Stimulated activated CD8-positive, alpha-beta memory T cell treated with anti-CD3 and anti-CD28 coated beads, Interleukin-7, amount 100 ng/mL, for 1 hour (primary cell): ENCODE measurements around the gene C6orf89.

ENCODE experiments used
- DNase-seq, 2 donors: peaks; one replicate each; pipeline ENCODE4 v3.0.0-alpha.2; 2020; ENCODE audit warnings: low read depth in 2 of 2

The C6orf89 gene

GRCh38 chr6:36852481-36853147 is 33.1 kb upstream of the C6orf89 start:
- DNase-seq: no peak

- no peak for DNase-seq
Measured at GRCh38 chr6:36853325-36853724, 32.4 kb upstream of the C6orf89 start.

- DNase-seq: no peak
Measured at GRCh38 chr6:36855750-36856149, 30.0 kb upstream of the C6orf89 start.

- DNase-seq: no peak
Measured at GRCh38 chr6:36856277-36856676, 29.5 kb upstream of the C6orf89 start.

- no peak for DNase-seq
Measured at GRCh38 chr6:36857325-36857724, 28.4 kb upstream of the C6orf89 start.

- DNase-seq: no peak
Measured at GRCh38 chr6:36858407-36858981, 27.3 kb upstream of the C6orf89 start.

GRCh38 chr6:36860126-36860525 is 25.6 kb upstream of the C6orf89 start:
- DNase-seq: no peak

- no peak for DNase-seq
Measured at GRCh38 chr6:36862164-36862847, 23.4 kb upstream of the C6orf89 start.

GRCh38 chr6:36862848-36863382 is 22.8 kb upstream of the C6orf89 start:
- DNase-seq: no peak

GRCh38 chr6:36863670-36864540 is 21.8 kb upstream of the C6orf89 start:
- DNase-seq: no peak

GRCh38 chr6:36865835-36866234 is 19.9 kb upstream of the C6orf89 start:
- no peak for DNase-seq

- DNase-seq: no peak
Measured at GRCh38 chr6:36867471-36868224, 18.1 kb upstream of the C6orf89 start.

GRCh38 chr6:36871686-36872085 is 14.1 kb upstream of the C6orf89 start:
- no peak for DNase-seq

GRCh38 chr6:36873115-36873514 is 12.6 kb upstream of the C6orf89 start:
- DNase-seq: no peak

GRCh38 chr6:36873612-36874442 is 11.9 kb upstream of the C6orf89 start:
- DNase-seq: no peak

- DNase-seq: peak; percentile 59 to 62
Measured at GRCh38 chr6:36874443-36875249, 11.1 kb upstream of the C6orf89 start, which contains the start of gene PPIL1. Gene PPIL1 (minus strand): TSS chr6:36874803. CDS start chr6:36874772, 31 bp downstream.

- no peak for DNase-seq
Measured at GRCh38 chr6:36875250-36875633, 10.5 kb upstream of the C6orf89 start.

GRCh38 chr6:36884610-36885009 is 1.1 kb upstream of the C6orf89 start:
- DNase-seq: no peak

- no peak for DNase-seq
Measured at GRCh38 chr6:36886950-36887618, 1.3 kb downstream of the C6orf89 start.
